Ishikawa (cell line): ENCODE data around the gene XRCC4.

ENCODE experiments used
- CEBPB ChIP-seq: IDR thresholded peaks from 2 replicates; pipeline ENCODE4 v1.6.1; 2012
- CREB1 ChIP-seq: IDR thresholded peaks from 2 replicates; pipeline ENCODE4 v1.6.1; 2012; ENCODE audit warnings: low read depth
- EGR1 ChIP-seq: IDR thresholded peaks from 2 replicates; pipeline ENCODE4 v1.6.1; 2012
- EP300 ChIP-seq: IDR thresholded peaks from 2 replicates; pipeline ENCODE4 v1.6.1; 2012; ENCODE audit warnings: borderline replicate concordance
- FOXM1 ChIP-seq: IDR thresholded peaks from 2 replicates; pipeline ENCODE4 v1.6.1; 2012; ENCODE audit warnings: low read depth, borderline replicate concordance
- MAX ChIP-seq: IDR thresholded peaks from 2 replicates; pipeline ENCODE4 v1.6.1; 2012
- NFIC ChIP-seq: IDR thresholded peaks from 2 replicates; pipeline ENCODE4 v1.6.1; 2012
- RAD21 ChIP-seq: IDR thresholded peaks from 2 replicates; pipeline ENCODE4 v1.6.1; 2012; ENCODE audit warnings: low read depth
- REST ChIP-seq: IDR thresholded peaks from 2 replicates; pipeline ENCODE4 v1.6.1; 2012; ENCODE audit warnings: low read depth, mild to moderate bottlenecking
- TCF12 ChIP-seq: IDR thresholded peaks from 2 replicates; pipeline ENCODE4 v1.6.1; 2012; ENCODE audit warnings: low read depth
- TEAD4 ChIP-seq: IDR thresholded peaks from 2 replicates; pipeline ENCODE4 v1.6.1; 2012
- USF1 ChIP-seq: IDR thresholded peaks from 2 replicates; pipeline ENCODE4 v1.6.1; 2012
- YY1 ChIP-seq: IDR thresholded peaks from 2 replicates; pipeline ENCODE4 v1.6.1; 2012; ENCODE audit warnings: low read depth
- ZBTB7A ChIP-seq: IDR thresholded peaks from 2 replicates; pipeline ENCODE4 v1.6.1; 2012; ENCODE audit warnings: low read depth

Gene XRCC4

GRCh38 chr5:83097689-83098231 lies 20.4 kb downstream of the XRCC4 start:
- TF ChIP-seq MAX, result no peak
- no peak for TF ChIP-seq REST
- peak; percentile 59 for TF ChIP-seq TEAD4
- TF ChIP-seq TCF12, result no peak
- TF ChIP-seq USF1, result no peak
- TF ChIP-seq CEBPB, result no peak

- TF ChIP-seq RAD21, result no peak
- no peak for TF ChIP-seq CREB1
These were observed 21.7 kb downstream of the XRCC4 start for GRCh38 chr5:83099001-83099400.

- TF ChIP-seq YY1 (no peak), MAX (no peak)
These were observed 22.1 kb downstream of the XRCC4 start for GRCh38 chr5:83099445-83099844.

GRCh38 chr5:83101514-83101913 lies 24.2 kb downstream of the XRCC4 start:
- TF ChIP-seq FOXM1, result no peak
- TF ChIP-seq CREB1, result no peak

GRCh38 chr5:83102364-83102980 lies 25.1 kb downstream of the XRCC4 start:
- TF ChIP-seq TCF12, result no peak
- TF ChIP-seq YY1, result no peak
- TF ChIP-seq FOXM1, result no peak
- TF ChIP-seq EGR1, result no peak
- TF ChIP-seq NFIC, result no peak
- no peak for TF ChIP-seq CREB1
- no peak for TF ChIP-seq USF1

- TF ChIP-seq CEBPB, result no peak
- no peak for TF ChIP-seq YY1
- no peak for TF ChIP-seq TEAD4
- no peak for TF ChIP-seq REST
- TF ChIP-seq EP300, result no peak
- TF ChIP-seq ZBTB7A, result no peak
- TF ChIP-seq NFIC, result no peak
- no peak for TF ChIP-seq USF1
- no peak for TF ChIP-seq CREB1
- TF ChIP-seq EGR1, result no peak
- no peak for TF ChIP-seq RAD21
- TF ChIP-seq MAX, result no peak
These were observed 26.7 kb downstream of the XRCC4 start for GRCh38 chr5:83104021-83104420.
